H9 (cell line): ENCODE results near the gene ARL11. TPM values are rescaled to one million over a fixed set of nuclear protein-coding genes. Genes with fewer than 3 reads are reported as not detected.

Experiments
- DNase-seq: peaks from one replicate; pipeline ENCODE4 v3.0.0-alpha.2; 2017
- H2AFZ ChIP-seq: one replicate; pipeline ENCODE4 v1.6.1; 2013; ENCODE audit warnings: mild to moderate bottlenecking, low read length, control low read depth, moderate library complexity
- H2AK5ac ChIP-seq: 2 replicates; pipeline ENCODE4 v1.6.1; 2013; ENCODE audit warnings: low read length, control low read depth, mixed read lengths; ENCODE audit not compliant: insufficient read length
- H2BK120ac ChIP-seq: one replicate; pipeline ENCODE4 v1.6.1; 2013; ENCODE audit warnings: low read depth, mild to moderate bottlenecking, low read length, control low read depth, inconsistent platforms; ENCODE audit not compliant: poor library complexity, severe bottlenecking
- H2BK12ac ChIP-seq: 2 replicates; pipeline ENCODE4 v1.6.1; 2013; ENCODE audit warnings: low read length, control low read depth, mixed read lengths, low read depth; ENCODE audit not compliant: insufficient read length
- H2BK15ac ChIP-seq: 2 replicates; pipeline ENCODE4 v1.6.1; 2013; ENCODE audit warnings: low read depth, low read length, control low read depth
- H2BK20ac ChIP-seq: one replicate; pipeline ENCODE4 v1.6.1; 2013; ENCODE audit warnings: low read depth, mild to moderate bottlenecking, low read length, control low read depth, inconsistent platforms; ENCODE audit not compliant: poor library complexity, severe bottlenecking
- H2BK5ac ChIP-seq: 2 replicates; pipeline ENCODE4 v1.6.1; 2013; ENCODE audit warnings: low read length, control low read depth, mixed read lengths; ENCODE audit not compliant: insufficient read length
- H3K14ac ChIP-seq: 2 replicates; pipeline ENCODE4 v1.6.1; 2013; ENCODE audit warnings: low read length, control low read depth; ENCODE audit not compliant: insufficient read depth
- H3K18ac ChIP-seq: 2 replicates; pipeline ENCODE4 v1.6.1; 2013; ENCODE audit warnings: low read depth, mild to moderate bottlenecking, mixed read lengths, low read length, control low read depth; ENCODE audit not compliant: insufficient read length
- H3K23ac ChIP-seq: 2 replicates; pipeline ENCODE4 v1.6.1; 2013; ENCODE audit warnings: low read length, control low read depth, mixed read lengths, low read depth; ENCODE audit not compliant: insufficient read length
- H3K23me2 ChIP-seq: 2 replicates; pipeline ENCODE4 v1.6.1; 2013; ENCODE audit warnings: low read depth, mild to moderate bottlenecking, mixed read lengths, low read length, control low read depth; ENCODE audit not compliant: insufficient read length, poor library complexity, severe bottlenecking
- H3K27ac ChIP-seq: 2 replicates; pipeline ENCODE4 v1.5.1; 2013; ENCODE audit warnings: low read length, control low read depth, mixed read lengths, low read depth; ENCODE audit not compliant: insufficient read length
- H3K27me3 ChIP-seq: 2 replicates; pipeline ENCODE4 v1.6.1; 2013; ENCODE audit warnings: low read length, control low read depth, inconsistent platforms; ENCODE audit not compliant: insufficient read depth
- H3K4ac ChIP-seq: 2 replicates; pipeline ENCODE4 v1.6.1; 2013; ENCODE audit warnings: low read depth, mild to moderate bottlenecking, control low read depth, inconsistent platforms, low read length, moderate library complexity
- H3K4me1 ChIP-seq: 2 replicates; pipeline ENCODE4 v1.6.1; 2013; ENCODE audit warnings: low read length, control low read depth, inconsistent platforms; ENCODE audit not compliant: insufficient read depth
- H3K4me2 ChIP-seq: 2 replicates; pipeline ENCODE4 v1.6.1; 2013; ENCODE audit warnings: low read length, control low read depth, mixed read lengths; ENCODE audit not compliant: insufficient read length, insufficient read depth
- H3K56ac ChIP-seq: 2 replicates; pipeline ENCODE4 v1.6.1; 2013; ENCODE audit warnings: low read depth, mild to moderate bottlenecking, mixed read lengths, low read length, control low read depth; ENCODE audit not compliant: insufficient read length
- H3K79me1 ChIP-seq: 2 replicates; pipeline ENCODE4 v1.6.1; 2013; ENCODE audit warnings: low read depth, mild to moderate bottlenecking, moderate library complexity, low read length, control low read depth, inconsistent platforms; ENCODE audit not compliant: insufficient read depth, poor library complexity, severe bottlenecking
- H3K79me2 ChIP-seq: 2 replicates; pipeline ENCODE4 v1.6.1; 2013; ENCODE audit warnings: low read length, control low read depth, inconsistent platforms; ENCODE audit not compliant: insufficient read depth
- H3K9ac ChIP-seq: 2 replicates; pipeline ENCODE4 v1.6.1; 2013; ENCODE audit warnings: low read length, control low read depth, mixed read lengths; ENCODE audit not compliant: insufficient read length; ENCODE audit errors: extremely low read depth
- H3K9me3 ChIP-seq: one replicate; pipeline ENCODE4 v1.6.1; 2013; ENCODE audit warnings: low read depth, low read length, inconsistent platforms; ENCODE audit not compliant: control insufficient read depth
- H3T11ph ChIP-seq: one replicate; pipeline ENCODE4 v1.6.1; 2013; ENCODE audit warnings: mild to moderate bottlenecking, low read length, control low read depth, inconsistent platforms
- H4K20me1 ChIP-seq: one replicate; pipeline ENCODE4 v1.6.1; 2013; ENCODE audit not compliant: control insufficient read depth, insufficient read length, insufficient read depth
- H4K5ac ChIP-seq: 2 replicates; pipeline ENCODE4 v1.6.1; 2013; ENCODE audit warnings: low read depth, mild to moderate bottlenecking, mixed read lengths, low read length, control low read depth; ENCODE audit not compliant: insufficient read length
- H4K8ac ChIP-seq: replicated peaks from 2 replicates; pipeline ENCODE4 v1.6.1; 2013; ENCODE audit warnings: low read length, control low read depth, mixed read lengths, low read depth; ENCODE audit not compliant: insufficient read length
- H4K91ac ChIP-seq: 2 replicates; pipeline ENCODE4 v1.6.1; 2013; ENCODE audit warnings: low read depth, mild to moderate bottlenecking, moderate library complexity, mixed read lengths, low read length, control low read depth; ENCODE audit not compliant: insufficient read length
- H3K27ac Mint-ChIP-seq, 3 experiments: 2 replicates in 2 of 3; 3 replicates in 1 of 3; pipeline ENCODE4 v1.8.0; 2020 to 2021; ENCODE audit warnings: mixed read lengths in 3 of 3, mild to moderate bottlenecking in 1 of 3, moderate library complexity in 1 of 3
- H3K27me3 Mint-ChIP-seq: 2 replicates; pipeline ENCODE4 v1.8.0; 2021; ENCODE audit warnings: low read depth, mild to moderate bottlenecking, moderate library complexity, mixed read lengths
- H3K36me3 Mint-ChIP-seq, 3 experiments: 2 replicates in 2 of 3; 3 replicates in 1 of 3; pipeline ENCODE4 v1.8.0; 2020 to 2021; ENCODE audit warnings: low read depth in 3 of 3, mixed read lengths in 3 of 3; ENCODE audit not compliant: insufficient read depth in 1 of 3
- H3K4me1 Mint-ChIP-seq, 2 experiments: 2 replicates each; pipeline ENCODE4 v1.8.0; 2020; ENCODE audit warnings: mixed read lengths in 2 of 2
- H3K4me3 Mint-ChIP-seq, 2 experiments: 2 replicates in 1 of 2; 3 replicates in 1 of 2; pipeline ENCODE4 v1.8.0; 2020 to 2021; ENCODE audit warnings: mild to moderate bottlenecking in 2 of 2, mixed read lengths in 2 of 2, moderate library complexity in 1 of 2
- H3K9me3 Mint-ChIP-seq, 2 experiments: 2 replicates in 1 of 2; 3 replicates in 1 of 2; pipeline ENCODE4 v1.8.0; 2020; ENCODE audit warnings: mild to moderate bottlenecking in 2 of 2, mixed read lengths in 2 of 2, moderate library complexity in 1 of 2
- WGBS: extraction: QIAGEN DNeasy Blood & Tissue Kit; methylation state at CpG from one replicate; pipeline ENCODE4 v1.1.7; 2013; ENCODE audit warnings: missing lambda C conversion rate, low lambda C conversion rate, mixed read lengths; ENCODE audit not compliant: insufficient read length; ENCODE audit errors: extremely low coverage; 5-methylcytosine and 5-hydroxymethylcytosine counted together
- total RNA-seq: library from RNA; stranded (reverse); gene quantifications from 2 replicates; pipeline ENCODE4 v1.2.1, GENCODE V29; 2021
- TF ChIP-seq, protein P1 (sequence below): fragments of 200-600 bp; sonication (generic); conservative IDR thresholded peaks from 3 replicates; pipeline ENCODE4 v1.8.0; 2021; ENCODE audit warnings: antibody characterized with exemption, mild to moderate bottlenecking

Gene ARL11
- total RNA-seq, 1 experiment from 2014 or later, result 0.42 TPM

DNA sequence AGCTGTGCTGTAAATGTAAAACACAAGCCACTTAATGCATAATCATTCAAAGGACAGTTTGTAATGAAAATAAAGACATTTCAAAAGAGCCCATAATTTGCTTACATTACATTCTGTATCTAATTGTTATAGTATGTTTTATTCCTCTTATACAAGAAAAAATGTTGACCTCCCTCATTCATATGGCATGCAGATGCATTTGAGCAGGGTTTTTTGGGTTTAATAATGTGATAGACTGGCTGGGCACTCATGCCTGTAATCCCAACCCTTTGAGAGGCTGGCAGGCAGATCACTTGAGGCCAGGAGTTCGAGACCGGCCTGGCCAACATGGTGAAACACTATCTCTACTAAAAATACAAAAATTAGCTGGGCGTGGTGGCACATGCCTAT, 11.6 kb upstream of the ARL11 start:
- no peak overlapping the region for H3K27ac Mint-ChIP-seq
- H3K27me3 Mint-ChIP-seq, result no peaks in the 10 kb centered on the region
- H2BK5ac ChIP-seq, result no peak overlapping the region
- no peak overlapping the region for H3K9ac ChIP-seq
- H4K91ac ChIP-seq, result no peak overlapping the region
- H3K9me3 Mint-ChIP-seq, result no peaks in the 10 kb centered on the region
- no peaks in the 10 kb centered on the region for H4K20me1 ChIP-seq
- H2AK5ac ChIP-seq, result no peak overlapping the region
- no peak overlapping the region for H2BK15ac ChIP-seq
- H3K4me1 ChIP-seq, result no peaks in the 10 kb centered on the region
- no peak overlapping the region for H4K8ac ChIP-seq
- H4K5ac ChIP-seq, result no peak overlapping the region
- no peaks in the 10 kb centered on the region for H3K36me3 Mint-ChIP-seq
- no peak overlapping the region for H3K27ac ChIP-seq
- H2BK12ac ChIP-seq, result no peak overlapping the region
- no peak overlapping the region for H2BK120ac ChIP-seq
- H3K14ac ChIP-seq, result no peak overlapping the region
- H3K23ac ChIP-seq, result no peak overlapping the region
- H3T11ph ChIP-seq, result no peak overlapping the region
- no peak overlapping the region for H2BK20ac ChIP-seq
- no peaks in the 10 kb centered on the region for H3K23me2 ChIP-seq
- H3K4me3 Mint-ChIP-seq, result no peak overlapping the region
- no CpG with 5 or more reads among the region's 3 CpGs for WGBS
- no peak overlapping the region for H3K18ac ChIP-seq
- no peaks in the 10 kb centered on the region for H3K9me3 ChIP-seq
- H3K4me2 ChIP-seq, result no peak overlapping the region
- no peak overlapping the region for H2AFZ ChIP-seq
- no peaks in the 10 kb centered on the region for H3K79me2 ChIP-seq
- H3K79me1 ChIP-seq, result no peaks in the 10 kb centered on the region
- no peak for DNase-seq
- H3K56ac ChIP-seq, result no peak overlapping the region
- H3K4ac ChIP-seq, result no peak overlapping the region
- H3K27me3 ChIP-seq, result no peaks in the 10 kb centered on the region
- TF ChIP-seq, protein P1, sequence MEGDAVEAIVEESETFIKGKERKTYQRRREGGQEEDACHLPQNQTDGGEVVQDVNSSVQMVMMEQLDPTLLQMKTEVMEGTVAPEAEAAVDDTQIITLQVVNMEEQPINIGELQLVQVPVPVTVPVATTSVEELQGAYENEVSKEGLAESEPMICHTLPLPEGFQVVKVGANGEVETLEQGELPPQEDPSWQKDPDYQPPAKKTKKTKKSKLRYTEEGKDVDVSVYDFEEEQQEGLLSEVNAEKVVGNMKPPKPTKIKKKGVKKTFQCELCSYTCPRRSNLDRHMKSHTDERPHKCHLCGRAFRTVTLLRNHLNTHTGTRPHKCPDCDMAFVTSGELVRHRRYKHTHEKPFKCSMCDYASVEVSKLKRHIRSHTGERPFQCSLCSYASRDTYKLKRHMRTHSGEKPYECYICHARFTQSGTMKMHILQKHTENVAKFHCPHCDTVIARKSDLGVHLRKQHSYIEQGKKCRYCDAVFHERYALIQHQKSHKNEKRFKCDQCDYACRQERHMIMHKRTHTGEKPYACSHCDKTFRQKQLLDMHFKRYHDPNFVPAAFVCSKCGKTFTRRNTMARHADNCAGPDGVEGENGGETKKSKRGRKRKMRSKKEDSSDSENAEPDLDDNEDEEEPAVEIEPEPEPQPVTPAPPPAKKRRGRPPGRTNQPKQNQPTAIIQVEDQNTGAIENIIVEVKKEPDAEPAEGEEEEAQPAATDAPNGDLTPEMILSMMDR, result no peak
- H3K4me1 Mint-ChIP-seq, result peaks cover 4 to 5% of the 10 kb centered on the region in 2 experiments; a peak in 1 of 4 replicates
